Measurements from ENCODE around the gene KRT33A. TPM values are rescaled to one million over a fixed set of nuclear protein-coding genes. Genes with fewer than 3 reads are reported as not detected.

KRT33A gene
- total and polyA plus RNA-seq, 4 donors, result not detected

GRCh38 chr17:41340934-41341861 lies 9.4 kb downstream of the KRT33A start:
- no peaks in the 10 kb centered on the region for H3K9me3 ChIP-seq (ENCODE audit: control insufficient read depth in 4 of 4, low read length in 3 of 4)
- DNase-seq (ENCODE audit: low spot score), result no peak
- no peaks in the 10 kb centered on the region for H3K4me1 ChIP-seq (ENCODE audit: control insufficient read depth in 4 of 4, insufficient read depth in 4 of 4, low read length in 3 of 4)
- H3K4me3 ChIP-seq (ENCODE audit: low read depth in 1 of 3, low read length in 3 of 3), result no peak overlapping the region
- TF ChIP-seq SP1 (IDR thresholded peaks at IDR 0.05) (no peak), REST (IDR thresholded peaks at IDR 0.05) (no peak), EGR1 (IDR thresholded peaks at IDR 0.05; ENCODE audit: low read depth in 2 of 2) (no peak), GABPA (IDR thresholded peaks at IDR 0.05 in 1 of 2, conservative IDR thresholded peaks at IDR 0.05 in 1 of 2) (no peak), JUND (IDR thresholded peaks at IDR 0.05) (no peak), CTCF (IDR thresholded peaks at IDR 0.05; ENCODE audit: low read depth, low read length, missing input control) (no peak), HNF4A (conservative IDR thresholded peaks at IDR 0.05) (no peak), YY1 (IDR thresholded peaks at IDR 0.05) (no peak), MAX (IDR thresholded peaks at IDR 0.05) (no peak), HNF4G (IDR thresholded peaks at IDR 0.05) (no peak)
- H3K36me3 ChIP-seq (ENCODE audit: control insufficient read depth in 4 of 4, insufficient read depth in 3 of 4, low read depth in 1 of 4, low read length in 3 of 4), result no peaks in the 10 kb centered on the region
- no peaks in the 10 kb centered on the region for H3K27me3 ChIP-seq (ENCODE audit: control insufficient read depth in 4 of 4, insufficient read depth in 4 of 4, low read length in 3 of 4)
- H3K27ac ChIP-seq (ENCODE audit: low read depth in 1 of 2, low read length in 2 of 2), result no peak overlapping the region
- no peak overlapping the region for H3K9ac ChIP-seq (ENCODE audit: low read depth in 1 of 2, low read length in 2 of 2)
- 79% methylated on average over 7 of the region's 7 CpGs for WGBS

GRCh38 chr17:41340494-41340893 lies 10.1 kb downstream of the KRT33A start:
- WGBS, result 47% methylated on average over 3 of the region's 3 CpGs
- no peak overlapping the region for H3K27ac ChIP-seq (ENCODE audit: low read depth in 1 of 2, low read length in 2 of 2)
- no peak overlapping the region for H3K4me3 ChIP-seq (ENCODE audit: low read depth in 1 of 3, low read length in 3 of 3)
- no peak overlapping the region for H3K9ac ChIP-seq (ENCODE audit: low read depth in 1 of 2, low read length in 2 of 2)
- no peaks in the 10 kb centered on the region for H3K9me3 ChIP-seq (ENCODE audit: control insufficient read depth in 4 of 4, low read length in 3 of 4)
- H3K27me3 ChIP-seq (ENCODE audit: control insufficient read depth in 4 of 4, insufficient read depth in 4 of 4, low read length in 3 of 4), result no peaks in the 10 kb centered on the region
- H3K4me1 ChIP-seq (ENCODE audit: control insufficient read depth in 4 of 4, insufficient read depth in 4 of 4, low read length in 3 of 4), result no peaks in the 10 kb centered on the region
- no peaks in the 10 kb centered on the region for H3K36me3 ChIP-seq (ENCODE audit: control insufficient read depth in 4 of 4, insufficient read depth in 3 of 4, low read depth in 1 of 4, low read length in 3 of 4)
- DNase-seq (ENCODE audit: low spot score), result no peak
- TF ChIP-seq ATF3 (IDR thresholded peaks at IDR 0.05) (no peak), EGR1 (IDR thresholded peaks at IDR 0.05; ENCODE audit: low read depth in 2 of 2) (no peak), ZBTB33 (IDR thresholded peaks at IDR 0.05) (no peak), CTCF (IDR thresholded peaks at IDR 0.05; ENCODE audit: low read depth, low read length, missing input control) (no peak), MAX (IDR thresholded peaks at IDR 0.05) (no peak), REST (IDR thresholded peaks at IDR 0.05) (no peak), FOXA1 (IDR thresholded peaks at IDR 0.05) (no peak), TAF1 (conservative IDR thresholded peaks at IDR 0.05) (no peak), RXRA (IDR thresholded peaks at IDR 0.05) (no peak), GABPA (IDR thresholded peaks at IDR 0.05 in 1 of 2, conservative IDR thresholded peaks at IDR 0.05 in 1 of 2) (no peak), HNF4G (IDR thresholded peaks at IDR 0.05) (no peak), HNF4A (conservative IDR thresholded peaks at IDR 0.05) (no peak)
